Measurements from ENCODE around the gene ZNF296. TPM values are rescaled to one million over a fixed set of nuclear protein-coding genes. Genes with fewer than 3 reads are reported as not detected.

ZNF296 gene
- polyA plus RNA-seq, 1 experiment = 0.09 TPM

GRCh38 chr19:45049073-45049736 is 27.1 kb downstream of the ZNF296 start:
- peaks cover 20% of the 10 kb centered on the region for H3K36me3 ChIP-seq (ENCODE audit: control insufficient read depth, insufficient read depth, low read length)
- no peak for TF ChIP-seq CTCF (IDR thresholded peaks at IDR 0.05; ENCODE audit: insufficient read depth, low read depth, low read length)
- DNase-seq (ENCODE audit: low read depth) = no peak
- no peaks in the 10 kb centered on the region for H3K27me3 ChIP-seq (ENCODE audit: control insufficient read depth, insufficient read depth, low read length)
- POLR2A ChIA-PET = no interaction called here
- no peak overlapping the region for H3K4me3 ChIP-seq (ENCODE audit: low read depth, low read length)
- CTCF ChIA-PET = interaction anchor here (0.8 to 3.2 kb wide), 3 partner anchors 9 to 13 kb away, joined by 3 to 15 read pairs (median 9); no protein-coding TSS in a partner anchor

GRCh38 chr19:45047188-45047797 is 29.0 kb downstream of the ZNF296 start:
- peaks cover 21% of the 10 kb centered on the region for H3K36me3 ChIP-seq (ENCODE audit: control insufficient read depth, insufficient read depth, low read length)
- no peak overlapping the region for H3K4me3 ChIP-seq (ENCODE audit: low read depth, low read length)
- DNase-seq (ENCODE audit: low read depth) = no peak
- POLR2A ChIA-PET = no interaction called here
- H3K27me3 ChIP-seq (ENCODE audit: control insufficient read depth, insufficient read depth, low read length) = no peaks in the 10 kb centered on the region
- CTCF ChIA-PET = interaction anchor here (0.6 to 2.9 kb wide), 3 partner anchors 8 to 140 kb away, joined by 3 to 13 read pairs (median 3); no protein-coding TSS in a partner anchor
- TF ChIP-seq CTCF (IDR thresholded peaks at IDR 0.05; ENCODE audit: insufficient read depth, low read depth, low read length) = no peak

GRCh38 chr19:45046355-45046754 is 29.9 kb downstream of the ZNF296 start:
- POLR2A ChIA-PET = no interaction called here
- H3K4me3 ChIP-seq (ENCODE audit: low read depth, low read length) = no peak overlapping the region
- peaks cover 22% of the 10 kb centered on the region for H3K36me3 ChIP-seq (ENCODE audit: control insufficient read depth, insufficient read depth, low read length)
- CTCF ChIA-PET = interaction anchor here (1.4 to 2.9 kb wide), 2 partner anchors 9 to 13 kb away, joined by 3 to 13 read pairs; no protein-coding TSS in a partner anchor
- H3K27me3 ChIP-seq (ENCODE audit: control insufficient read depth, insufficient read depth, low read length) = no peaks in the 10 kb centered on the region
- TF ChIP-seq CTCF (IDR thresholded peaks at IDR 0.05; ENCODE audit: insufficient read depth, low read depth, low read length) = no peak
- DNase-seq (ENCODE audit: low read depth) = no peak

- no peak for DNase-seq (ENCODE audit: low read depth)
- TF ChIP-seq CTCF (IDR thresholded peaks at IDR 0.05; ENCODE audit: insufficient read depth, low read depth, low read length) = no peak
- no peaks in the 10 kb centered on the region for H3K27me3 ChIP-seq (ENCODE audit: control insufficient read depth, insufficient read depth, low read length)
- POLR2A ChIA-PET = no interaction called here
- CTCF ChIA-PET = interaction anchor here (1.4 to 2.9 kb wide), 2 partner anchors 10 to 13 kb away, joined by 3 to 13 read pairs; no protein-coding TSS in a partner anchor
- H3K36me3 ChIP-seq (ENCODE audit: control insufficient read depth, insufficient read depth, low read length) = peaks cover 24% of the 10 kb centered on the region
- H3K4me3 ChIP-seq (ENCODE audit: low read depth, low read length) = no peak overlapping the region
These were observed 30.5 kb downstream of the ZNF296 start for GRCh38 chr19:45045671-45046353.

GRCh38 chr19:45041125-45041524 is 35.2 kb downstream of the ZNF296 start:
- H3K4me3 ChIP-seq (ENCODE audit: low read depth, low read length) = no peak overlapping the region
- DNase-seq (ENCODE audit: low read depth) = no peak
- H3K27me3 ChIP-seq (ENCODE audit: control insufficient read depth, insufficient read depth, low read length) = no peaks in the 10 kb centered on the region
- ChIA-PET CTCF (interaction anchor here (1.0 to 5.3 kb wide), 3 partner anchors 12 to 19 kb away, joined by 3 to 28 read pairs (median 3); no protein-coding TSS in a partner anchor), POLR2A (no interaction called here)
- TF ChIP-seq CTCF (IDR thresholded peaks at IDR 0.05; ENCODE audit: insufficient read depth, low read depth, low read length) = no peak
- H3K36me3 ChIP-seq (ENCODE audit: control insufficient read depth, insufficient read depth, low read length) = peaks cover 33% of the 10 kb centered on the region

All from BJ (cell line).